ENCODE data around the gene COL27A1.
"Not testable (repeated sequence)": the region's sequence is repeated elsewhere in the genome, so short reads cannot be mapped to it uniquely, and the experiment has no call there.

Gene COL27A1

GRCh38 chr9:114308361-114308950 lies 153.1 kb downstream of the COL27A1 start:
- DNase-seq (ENCODE audit: low spot score), result no peak

DNA sequence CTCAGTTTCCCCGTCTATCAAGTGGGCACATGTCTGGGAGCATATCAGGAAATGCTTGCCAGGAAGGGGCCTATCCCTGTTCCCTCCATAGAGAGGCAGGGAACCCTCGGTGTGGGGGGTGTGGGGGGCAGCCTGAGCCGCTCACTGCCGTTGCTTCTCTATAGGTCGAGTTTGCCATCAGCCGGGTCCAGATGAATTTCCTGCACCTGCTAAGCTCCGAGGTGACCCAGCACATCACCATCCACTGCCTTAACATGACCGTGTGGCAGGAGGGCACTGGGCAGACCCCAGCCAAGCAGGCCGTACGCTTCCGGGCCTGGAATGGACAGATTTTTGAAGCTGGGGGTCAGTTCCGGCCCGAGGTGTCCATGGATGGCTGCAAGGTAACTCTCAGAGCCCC lies 153.8 kb downstream of the COL27A1 start:
- no peak for DNase-seq (ENCODE audit: low spot score)

- DNase-seq (ENCODE audit: low spot score), result no peak
These were observed 155.4 kb downstream of the COL27A1 start for GRCh38 chr9:114310471-114311450.

- DNase-seq (ENCODE audit: low spot score), result no peak
These were observed 156.5 kb downstream of the COL27A1 start for GRCh38 chr9:114311571-114312512.

GRCh38 chr9:114312513-114312875 lies 157.2 kb downstream of the COL27A1 start:
- no peak for DNase-seq (ENCODE audit: low spot score)

GRCh38 chr9:114313186-114313585 lies 157.8 kb downstream of the COL27A1 start:
- DNase-seq (ENCODE audit: low spot score), result no peak

DNA sequence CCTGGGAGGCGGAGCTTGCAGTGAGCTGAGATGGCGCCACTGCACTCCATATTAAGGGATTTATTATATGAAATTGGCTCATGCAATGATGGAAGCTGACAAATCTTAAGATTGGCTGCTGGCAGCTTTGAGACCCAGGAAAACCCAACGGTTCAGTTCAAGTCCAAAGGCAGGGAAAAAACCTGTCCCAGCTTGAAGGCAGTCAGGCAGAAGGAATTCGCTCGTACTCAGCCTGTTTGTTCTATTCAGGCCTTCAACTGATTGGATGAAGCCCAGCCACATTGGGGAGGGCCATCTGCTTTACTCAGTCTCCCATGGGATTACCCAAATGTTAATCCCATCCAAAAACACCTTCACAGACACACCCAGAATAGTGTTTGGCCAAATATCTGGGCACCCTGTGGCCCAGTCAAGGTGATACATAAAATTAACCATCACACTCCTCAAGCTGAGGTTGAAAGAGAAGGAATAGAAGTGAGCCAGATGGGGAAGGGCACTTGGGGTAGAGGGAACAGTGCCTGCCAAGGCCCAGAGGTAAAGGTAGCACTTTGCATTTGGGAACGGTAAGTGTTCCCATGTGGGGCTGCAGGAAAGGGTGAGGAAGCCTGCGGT lies 159.0 kb downstream of the COL27A1 start:
- no peak for DNase-seq (ENCODE audit: low spot score)

- DNase-seq (ENCODE audit: low spot score), result no peak
These were observed 159.8 kb downstream of the COL27A1 start for GRCh38 chr9:114314881-114315722.

- no peak for DNase-seq (ENCODE audit: low spot score)
These were observed 160.5 kb downstream of the COL27A1 start for GRCh38 chr9:114315723-114316363.

GRCh38 chr9:114316605-114317230 lies 161.4 kb downstream of the COL27A1 start:
- no peak for DNase-seq (ENCODE audit: low spot score)

GRCh38 chr9:114317665-114318357 lies 162.5 kb downstream of the COL27A1 start:
- peak; percentile 81 for DNase-seq (ENCODE audit: low spot score)

- no peak for DNase-seq (ENCODE audit: low spot score)
These were observed 163.1 kb downstream of the COL27A1 start for GRCh38 chr9:114318416-114318815.

DNA sequence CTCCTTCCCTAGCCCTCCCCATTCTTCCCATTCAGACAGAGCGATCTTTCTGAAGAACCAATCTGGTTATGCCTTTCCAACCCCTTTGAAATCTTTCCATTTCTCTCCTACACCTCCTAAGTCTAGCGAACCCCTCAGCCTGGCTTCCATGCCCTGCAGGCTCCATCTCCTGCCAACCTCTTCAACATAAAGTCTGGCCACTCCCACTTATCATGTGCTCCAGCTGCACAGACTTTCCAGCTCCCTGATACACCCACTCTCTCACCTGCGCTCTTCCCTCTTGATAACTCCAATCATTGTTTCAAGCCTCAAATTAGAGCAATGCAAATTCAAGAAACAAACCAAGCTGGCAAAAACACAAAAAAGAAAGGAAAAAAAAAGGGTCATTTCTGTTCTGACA lies 163.8 kb downstream of the COL27A1 start:
- DNase-seq (ENCODE audit: low spot score), result no peak

DNA sequence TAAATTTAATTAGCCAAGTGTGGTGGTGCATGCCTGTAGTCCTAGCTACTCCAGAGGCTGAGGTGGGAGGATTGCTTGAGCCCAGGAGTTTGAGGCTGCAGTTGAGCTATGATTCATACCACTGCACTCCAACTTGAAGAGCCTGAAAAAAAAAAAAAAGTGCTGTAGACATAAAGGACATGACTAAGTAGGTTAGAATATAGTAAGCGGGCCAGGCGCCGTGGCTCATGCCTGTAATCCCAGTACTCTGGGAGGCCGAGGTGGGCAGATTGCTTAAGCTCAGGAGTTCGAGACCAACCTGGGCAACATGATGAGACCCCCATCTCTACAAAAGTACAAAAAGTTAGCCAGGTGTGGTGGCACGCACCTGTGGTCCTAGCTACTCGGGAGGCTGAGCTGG lies 165.4 kb downstream of the COL27A1 start:
- not testable (repeated sequence) for DNase-seq (ENCODE audit: low spot score)

GRCh38 chr9:114321759-114322158 lies 166.4 kb downstream of the COL27A1 start:
- DNase-seq (ENCODE audit: low spot score), result no peak

DNA sequence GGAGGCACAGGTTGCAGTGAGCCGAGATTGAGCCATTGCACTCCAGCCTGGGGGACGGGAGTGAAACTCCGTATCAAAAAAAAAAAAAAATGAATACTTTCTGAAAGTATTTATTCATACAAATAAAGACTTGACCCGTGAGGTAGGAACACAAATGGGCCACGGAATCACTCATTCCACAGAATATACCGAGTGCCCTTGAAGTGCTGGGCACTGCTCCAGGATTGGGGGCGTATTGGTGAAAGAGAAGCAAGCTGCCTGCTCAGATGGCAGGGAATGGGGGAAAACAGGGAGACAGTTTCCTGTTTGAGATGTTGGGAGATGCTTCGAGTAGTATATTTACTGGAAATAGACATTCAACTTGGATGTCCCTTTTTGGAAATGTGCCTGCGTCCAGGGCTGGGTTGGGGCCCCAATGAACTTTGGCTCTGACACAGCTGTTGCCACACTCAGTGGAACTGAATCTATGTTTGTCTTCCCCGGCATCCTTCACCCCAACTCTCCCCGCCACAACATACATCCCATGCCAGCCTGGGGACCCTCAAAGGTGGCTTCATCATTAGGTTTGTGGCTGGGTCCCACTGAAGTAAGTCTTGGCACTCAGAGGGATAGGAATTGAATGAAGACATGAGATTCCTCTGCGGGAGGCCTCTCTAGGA lies 167.0 kb downstream of the COL27A1 start:
- DNase-seq (ENCODE audit: low spot score), result not testable (repeated sequence)

GRCh38 chr9:114322831-114323531 lies 167.6 kb downstream of the COL27A1 start, which contains the start of gene ORM1:
Gene ORM1, plus strand, starts transcription at chr9:114323098. Its CDS starts 36 bp downstream, at chr9:114323134.
- not testable (repeated sequence) for DNase-seq (ENCODE audit: low spot score)

DNA sequence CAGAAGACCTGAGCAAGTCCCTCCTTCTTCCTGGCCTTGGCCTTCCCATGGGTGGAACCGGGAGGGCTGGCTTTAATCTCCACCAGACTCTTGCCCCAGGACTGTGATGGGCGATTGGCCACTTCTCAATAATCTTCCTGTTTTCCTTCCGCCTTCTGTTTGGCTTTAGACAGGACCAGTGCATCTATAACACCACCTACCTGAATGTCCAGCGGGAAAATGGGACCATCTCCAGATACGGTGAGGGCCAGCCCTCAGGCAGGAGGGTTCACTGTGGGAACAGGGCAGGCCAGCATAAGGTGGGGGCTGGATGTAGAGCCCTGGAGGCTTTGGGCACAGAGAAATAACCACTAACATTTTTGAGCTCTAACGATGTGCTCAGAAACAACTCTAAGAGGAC lies 168.5 kb downstream of the COL27A1 start:
- DNase-seq (ENCODE audit: low spot score), result not testable (repeated sequence)
